Neuron (in vitro differentiated cells): ENCODE results near the gene RUBCNL.

Source experiments
- H2AFZ ChIP-seq: one replicate; pipeline ENCODE4 v1.6.1; 2013; ENCODE audit warnings: low read depth, mild to moderate bottlenecking, inconsistent platforms, low read length, moderate library complexity
- H3K27me3 ChIP-seq: one replicate; pipeline ENCODE4 v1.6.1; 2013; ENCODE audit warnings: low read length; ENCODE audit not compliant: insufficient read depth
- H3K36me3 ChIP-seq: one replicate; pipeline ENCODE4 v1.6.1; 2013; ENCODE audit warnings: low read length; ENCODE audit not compliant: insufficient read depth
- H3K4me1 ChIP-seq: one replicate; pipeline ENCODE4 v1.6.1; 2013; ENCODE audit warnings: low read length; ENCODE audit not compliant: insufficient read depth
- H3K4me3 ChIP-seq: 2 replicates; pipeline ENCODE4 v1.5.1; 2013; ENCODE audit warnings: mild to moderate bottlenecking, low read length, moderate library complexity
- H3K9me3 ChIP-seq: one replicate; pipeline ENCODE4 v1.6.1; 2013; ENCODE audit warnings: low read length

The RUBCNL gene

GRCh38 chr13:46369506-46370277 lies 17.4 kb downstream of the RUBCNL start:
- Histone ChIP-seq H3K27me3 (no peaks in the 10 kb centered on the region), H2AFZ (no peak overlapping the region), H3K36me3 (no peaks in the 10 kb centered on the region), H3K4me1 (no peaks in the 10 kb centered on the region), H3K9me3 (no peaks in the 10 kb centered on the region), H3K4me3 (no peak overlapping the region)

GRCh38 chr13:46367617-46368327 lies 19.3 kb downstream of the RUBCNL start:
- Histone ChIP-seq H3K27me3 (no peaks in the 10 kb centered on the region), H2AFZ (no peak overlapping the region), H3K4me1 (no peaks in the 10 kb centered on the region), H3K4me3 (no peak overlapping the region), H3K36me3 (no peaks in the 10 kb centered on the region), H3K9me3 (no peaks in the 10 kb centered on the region)

- Histone ChIP-seq H3K9me3 (no peaks in the 10 kb centered on the region), H3K4me1 (no peaks in the 10 kb centered on the region), H3K36me3 (no peaks in the 10 kb centered on the region), H2AFZ (no peak overlapping the region), H3K27me3 (no peaks in the 10 kb centered on the region), H3K4me3 (no peak overlapping the region)
Measured at GRCh38 chr13:46361276-46361934, 25.6 kb downstream of the RUBCNL start.

GRCh38 chr13:46360604-46361003 lies 26.4 kb downstream of the RUBCNL start:
- Histone ChIP-seq H3K4me1 (no peaks in the 10 kb centered on the region), H3K9me3 (no peaks in the 10 kb centered on the region), H3K4me3 (no peak overlapping the region), H3K36me3 (no peaks in the 10 kb centered on the region), H2AFZ (no peak overlapping the region), H3K27me3 (no peaks in the 10 kb centered on the region)

GRCh38 chr13:46359714-46360113 lies 27.3 kb downstream of the RUBCNL start:
- H3K4me3 ChIP-seq: no peak overlapping the region
- H3K27me3 ChIP-seq: no peaks in the 10 kb centered on the region
- H2AFZ ChIP-seq: no peak overlapping the region
- H3K4me1 ChIP-seq: no peaks in the 10 kb centered on the region
- H3K9me3 ChIP-seq: no peaks in the 10 kb centered on the region
- H3K36me3 ChIP-seq: no peaks in the 10 kb centered on the region

- Histone ChIP-seq H3K4me1 (no peaks in the 10 kb centered on the region), H2AFZ (no peak overlapping the region), H3K27me3 (no peaks in the 10 kb centered on the region), H3K4me3 (no peak overlapping the region), H3K9me3 (no peaks in the 10 kb centered on the region), H3K36me3 (no peaks in the 10 kb centered on the region)
Measured at GRCh38 chr13:46355901-46356590, 31.0 kb downstream of the RUBCNL start.

GRCh38 chr13:46355088-46355468 lies 32.0 kb downstream of the RUBCNL start:
- Histone ChIP-seq H2AFZ (no peak overlapping the region), H3K9me3 (no peaks in the 10 kb centered on the region), H3K36me3 (no peaks in the 10 kb centered on the region), H3K4me1 (no peaks in the 10 kb centered on the region), H3K27me3 (no peaks in the 10 kb centered on the region), H3K4me3 (no peak overlapping the region)

GRCh38 chr13:46354156-46355087 lies 32.6 kb downstream of the RUBCNL start:
- Histone ChIP-seq H3K36me3 (no peaks in the 10 kb centered on the region), H2AFZ (no peak overlapping the region), H3K4me1 (no peaks in the 10 kb centered on the region), H3K27me3 (no peaks in the 10 kb centered on the region), H3K4me3 (no peak overlapping the region), H3K9me3 (no peaks in the 10 kb centered on the region)

- no peaks in the 10 kb centered on the region for H3K36me3 ChIP-seq
- H3K27me3 ChIP-seq: no peaks in the 10 kb centered on the region
- H3K9me3 ChIP-seq: no peaks in the 10 kb centered on the region
- H2AFZ ChIP-seq: no peak overlapping the region
- no peak overlapping the region for H3K4me3 ChIP-seq
- H3K4me1 ChIP-seq: no peaks in the 10 kb centered on the region
Measured at GRCh38 chr13:46352805-46353204, 34.2 kb downstream of the RUBCNL start.

- Histone ChIP-seq H3K4me3 (no peak overlapping the region), H3K36me3 (no peaks in the 10 kb centered on the region), H3K4me1 (no peaks in the 10 kb centered on the region), H3K27me3 (no peaks in the 10 kb centered on the region), H3K9me3 (no peaks in the 10 kb centered on the region), H2AFZ (no peak overlapping the region)
Measured at GRCh38 chr13:46350003-46350402, 37.0 kb downstream of the RUBCNL start.

- no peak overlapping the region for H2AFZ ChIP-seq
- H3K4me3 ChIP-seq: no peak overlapping the region
- H3K36me3 ChIP-seq: no peaks in the 10 kb centered on the region
- no peaks in the 10 kb centered on the region for H3K4me1 ChIP-seq
- no peaks in the 10 kb centered on the region for H3K9me3 ChIP-seq
- H3K27me3 ChIP-seq: no peaks in the 10 kb centered on the region
Measured at GRCh38 chr13:46348961-46349360, 38.1 kb downstream of the RUBCNL start.

- no peak overlapping the region for H2AFZ ChIP-seq
- no peaks in the 10 kb centered on the region for H3K36me3 ChIP-seq
- H3K9me3 ChIP-seq: no peaks in the 10 kb centered on the region
- H3K4me3 ChIP-seq: no peak overlapping the region
- H3K27me3 ChIP-seq: no peaks in the 10 kb centered on the region
- H3K4me1 ChIP-seq: no peaks in the 10 kb centered on the region
Measured at GRCh38 chr13:46347277-46347676, 39.8 kb downstream of the RUBCNL start.
